Measurements from ENCODE around the gene APBA1.

GRCh38 chr9:69549310-69550202 is 122.6 kb downstream of the APBA1 start:
- TF ChIP-seq POLR2A (IDR thresholded peaks at IDR 0.05; ENCODE audit: low read depth, low read length) (no peak), POLR2AphosphoS5 (IDR thresholded peaks at IDR 0.05; ENCODE audit: low read depth, low read length) (no peak), TAF1 (IDR thresholded peaks at IDR 0.05; ENCODE audit: low read depth, low read length) (no peak), POU2F2 (IDR thresholded peaks at IDR 0.05; ENCODE audit: low read depth, low read length) (no peak), SPI1 (IDR thresholded peaks at IDR 0.05; ENCODE audit: low read depth, low read length) (no peak)
